Spleen (tissue), 7 donors: ENCODE results near the gene TRIO.

Experiments
- POLR2A ChIP-seq, 3 donors: fragments of 450-650 bp; IDR thresholded peaks; one replicate each; pipeline ENCODE4 v1.5.1; 2017; ENCODE audit warnings: antibody characterized with exemption in 3 of 3, mild to moderate bottlenecking in 1 of 3
- POLR2AphosphoS5 ChIP-seq, 3 donors: sonication (generic); formaldehyde crosslinking; IDR thresholded peaks; one replicate each; pipeline ENCODE4 v1.5.1; 2017; ENCODE audit warnings: antibody characterized with exemption in 3 of 3
- TF ChIP-seq, protein P1 (sequence below), 11 experiments: fragments of 200-600 bp in 7 of 11; fragments of 450-650 bp in 4 of 11; sonication (generic) in 4 of 11; IDR thresholded peaks in 8 of 11; conservative IDR thresholded peaks in 3 of 11; 1 replicate in 7 of 11; 2 replicates in 4 of 11; pipeline versions ENCODE4 v1.4.0 to v1.8.0; 2016 to 2021; ENCODE audit warnings: antibody characterized with exemption in 11 of 11, inconsistent platforms in 4 of 11, mild to moderate bottlenecking in 1 of 11
- donor health status: DM: no; HTN: no; CAD: no; lungs with moderate emphysema.
- donor health status: DM: no; HTN: no; CAD: no.
- donor health status: DM: no; HTN: no; CAD: no.

DNA sequence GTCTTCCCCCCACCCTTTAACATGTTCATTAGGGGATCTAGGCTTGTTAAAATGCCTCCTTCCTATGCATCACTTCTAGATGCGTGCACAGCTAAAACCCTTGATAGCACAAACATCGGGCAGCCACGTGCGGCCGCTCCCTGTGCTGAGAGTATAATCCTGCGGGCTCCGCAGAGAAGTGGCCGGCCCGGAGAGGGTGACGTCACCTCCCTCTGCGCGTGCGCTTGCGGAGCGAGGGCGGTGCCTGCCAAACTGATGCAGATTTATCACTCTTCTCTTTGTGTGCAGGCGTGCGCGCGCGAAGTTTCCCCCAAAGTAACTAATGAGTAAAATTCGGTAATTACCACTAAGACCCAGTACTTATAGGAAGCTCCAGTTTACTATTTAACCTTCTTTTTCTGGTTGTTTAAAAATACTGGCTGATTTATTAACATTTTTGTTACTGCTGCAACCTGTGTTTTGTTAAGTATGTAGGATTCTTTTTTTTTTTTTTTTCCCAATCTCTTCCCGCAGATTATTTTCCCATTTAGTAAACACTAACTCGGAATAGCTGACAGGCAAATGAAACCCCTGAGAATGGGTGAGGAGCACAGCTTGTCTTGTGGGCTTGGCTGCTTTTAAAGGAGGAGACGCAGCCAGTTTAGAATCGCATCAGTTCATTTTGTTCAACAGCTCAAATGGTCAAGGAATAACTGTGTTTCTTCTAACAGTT lies 121.6 kb downstream of the TRIO start:
- TF ChIP-seq POLR2A (IDR thresholded peaks at IDR 0.05) (no peak), POLR2AphosphoS5 (IDR thresholded peaks at IDR 0.05) (peak; percentile 64 to 86 (median 85))
- TF ChIP-seq, protein P1, sequence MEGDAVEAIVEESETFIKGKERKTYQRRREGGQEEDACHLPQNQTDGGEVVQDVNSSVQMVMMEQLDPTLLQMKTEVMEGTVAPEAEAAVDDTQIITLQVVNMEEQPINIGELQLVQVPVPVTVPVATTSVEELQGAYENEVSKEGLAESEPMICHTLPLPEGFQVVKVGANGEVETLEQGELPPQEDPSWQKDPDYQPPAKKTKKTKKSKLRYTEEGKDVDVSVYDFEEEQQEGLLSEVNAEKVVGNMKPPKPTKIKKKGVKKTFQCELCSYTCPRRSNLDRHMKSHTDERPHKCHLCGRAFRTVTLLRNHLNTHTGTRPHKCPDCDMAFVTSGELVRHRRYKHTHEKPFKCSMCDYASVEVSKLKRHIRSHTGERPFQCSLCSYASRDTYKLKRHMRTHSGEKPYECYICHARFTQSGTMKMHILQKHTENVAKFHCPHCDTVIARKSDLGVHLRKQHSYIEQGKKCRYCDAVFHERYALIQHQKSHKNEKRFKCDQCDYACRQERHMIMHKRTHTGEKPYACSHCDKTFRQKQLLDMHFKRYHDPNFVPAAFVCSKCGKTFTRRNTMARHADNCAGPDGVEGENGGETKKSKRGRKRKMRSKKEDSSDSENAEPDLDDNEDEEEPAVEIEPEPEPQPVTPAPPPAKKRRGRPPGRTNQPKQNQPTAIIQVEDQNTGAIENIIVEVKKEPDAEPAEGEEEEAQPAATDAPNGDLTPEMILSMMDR (IDR thresholded peaks at IDR 0.05 in 8 of 11, conservative IDR thresholded peaks at IDR 0.05 in 3 of 11): no peak
